ENCODE results near the gene ABHD10.

Gene ABHD10

GRCh38 chr3:111975131-111975530, 3.7 kb upstream of the ABHD10 start:
- no peak overlapping the region for H3K27ac ChIP-seq
- TF ChIP-seq CTCF (conservative IDR thresholded peaks at IDR 0.05) (no peak), ZFX (IDR thresholded peaks at IDR 0.05) (no peak)

GRCh38 chr3:111976254-111976653, 2.6 kb upstream of the ABHD10 start:
- TF ChIP-seq CTCF (conservative IDR thresholded peaks at IDR 0.05) (no peak), ZFX (IDR thresholded peaks at IDR 0.05) (no peak)
- no peak overlapping the region for H3K27ac ChIP-seq

GRCh38 chr3:111979434-111980038, 710 bp downstream of the ABHD10 start:
- H3K27ac ChIP-seq, result peak overlapping the region; percentile 87
- TF ChIP-seq CTCF (conservative IDR thresholded peaks at IDR 0.05) (no peak), ZFX (IDR thresholded peaks at IDR 0.05) (0 out of 2 replicates have a peak, but pooled peaks have one; percentile 11)

- no peak for TF ChIP-seq CTCF (conservative IDR thresholded peaks at IDR 0.05)
- no peak for TF ChIP-seq ZFX (IDR thresholded peaks at IDR 0.05)
- H3K27ac ChIP-seq, result peak overlapping the region; percentile 60
Measured at GRCh38 chr3:111980716-111981456, 2.1 kb downstream of the ABHD10 start.

GRCh38 chr3:111981457-111981763, 2.6 kb downstream of the ABHD10 start:
- TF ChIP-seq CTCF (conservative IDR thresholded peaks at IDR 0.05) (no peak), ZFX (IDR thresholded peaks at IDR 0.05) (no peak)

GRCh38 chr3:111984636-111985298, 5.9 kb downstream of the ABHD10 start:
- no peak overlapping the region for H3K27ac ChIP-seq
- TF ChIP-seq CTCF (conservative IDR thresholded peaks at IDR 0.05) (no peak), ZFX (IDR thresholded peaks at IDR 0.05) (no peak)

More at GRCh38 chr3:111981457-111981763, 2.6 kb downstream of the ABHD10 start:
- H3K27ac ChIP-seq, result peak overlapping the region; percentile 60

- TF ChIP-seq CTCF (conservative IDR thresholded peaks at IDR 0.05) (no peak), ZFX (IDR thresholded peaks at IDR 0.05) (no peak)
- no peak overlapping the region for H3K27ac ChIP-seq
Measured at GRCh38 chr3:111986800-111987199, 8.0 kb downstream of the ABHD10 start.
